Amniotic epithelial cell (primary cell): ENCODE data around the gene EVC.
"Not testable (repeated sequence)": the region's sequence is repeated elsewhere in the genome, so short reads cannot be mapped to it uniquely, and the experiment has no call there.

Experiments
- DNase-seq: peaks from one replicate; pipeline ENCODE4 v3.0.0-alpha.2; 2010; ENCODE audit warnings: low read depth

Gene EVC

GRCh38 chr4:5843573-5844530 lies 132.9 kb downstream of the EVC start:
- no peak for DNase-seq

GRCh38 chr4:5845035-5845905 lies 134.3 kb downstream of the EVC start:
- no peak for DNase-seq

- DNase-seq, result no peak
These were observed 140.8 kb downstream of the EVC start for GRCh38 chr4:5851637-5852301.

GRCh38 chr4:5852523-5853202 lies 141.7 kb downstream of the EVC start:
- no peak for DNase-seq

GRCh38 chr4:5854929-5855328 lies 143.9 kb downstream of the EVC start:
- DNase-seq, result no peak

GRCh38 chr4:5856362-5856761 lies 145.4 kb downstream of the EVC start:
- DNase-seq, result not testable (repeated sequence)

GRCh38 chr4:5857199-5857598 lies 146.2 kb downstream of the EVC start:
- DNase-seq, result no peak

GRCh38 chr4:5858020-5858769 lies 147.2 kb downstream of the EVC start:
- DNase-seq, result no peak

- peak; percentile 74 for DNase-seq
These were observed 152.6 kb downstream of the EVC start for GRCh38 chr4:5863461-5864113.
